ENCODE measurements around the gene RHEB.

DNA sequence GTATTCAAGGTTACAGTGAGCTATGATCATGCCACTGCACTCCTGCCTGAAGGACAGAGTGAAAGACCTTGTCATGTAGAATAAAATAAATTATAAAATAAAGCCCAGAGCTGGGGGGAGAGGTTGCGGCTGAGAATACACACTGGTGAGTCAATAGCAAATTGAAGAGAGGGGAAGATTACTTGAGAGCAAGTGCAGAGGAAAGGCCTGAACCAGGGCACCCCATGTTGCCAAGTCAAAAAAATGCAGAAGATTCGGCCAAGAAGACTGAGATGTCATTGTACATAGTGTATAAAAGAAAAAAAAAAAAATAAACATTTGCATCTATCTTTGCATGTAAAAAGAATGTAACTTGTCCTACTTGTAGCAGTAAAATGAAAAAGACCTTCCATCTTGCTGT lies 32.5 kb downstream of the RHEB start:
- TF ChIP-seq, protein P1, sequence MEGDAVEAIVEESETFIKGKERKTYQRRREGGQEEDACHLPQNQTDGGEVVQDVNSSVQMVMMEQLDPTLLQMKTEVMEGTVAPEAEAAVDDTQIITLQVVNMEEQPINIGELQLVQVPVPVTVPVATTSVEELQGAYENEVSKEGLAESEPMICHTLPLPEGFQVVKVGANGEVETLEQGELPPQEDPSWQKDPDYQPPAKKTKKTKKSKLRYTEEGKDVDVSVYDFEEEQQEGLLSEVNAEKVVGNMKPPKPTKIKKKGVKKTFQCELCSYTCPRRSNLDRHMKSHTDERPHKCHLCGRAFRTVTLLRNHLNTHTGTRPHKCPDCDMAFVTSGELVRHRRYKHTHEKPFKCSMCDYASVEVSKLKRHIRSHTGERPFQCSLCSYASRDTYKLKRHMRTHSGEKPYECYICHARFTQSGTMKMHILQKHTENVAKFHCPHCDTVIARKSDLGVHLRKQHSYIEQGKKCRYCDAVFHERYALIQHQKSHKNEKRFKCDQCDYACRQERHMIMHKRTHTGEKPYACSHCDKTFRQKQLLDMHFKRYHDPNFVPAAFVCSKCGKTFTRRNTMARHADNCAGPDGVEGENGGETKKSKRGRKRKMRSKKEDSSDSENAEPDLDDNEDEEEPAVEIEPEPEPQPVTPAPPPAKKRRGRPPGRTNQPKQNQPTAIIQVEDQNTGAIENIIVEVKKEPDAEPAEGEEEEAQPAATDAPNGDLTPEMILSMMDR (IDR thresholded peaks at IDR 0.05): no peak
- TF ChIP-seq POLR2A (IDR thresholded peaks at IDR 0.05): no peak

Data from esophagus squamous epithelium (tissue), 4 donors.